Bronchial epithelial cell (primary cell): ENCODE measurements around the gene TBC1D13. TPM values are rescaled to one million over a fixed set of nuclear protein-coding genes. Genes with fewer than 3 reads are reported as not detected.
A peak's percentile ranks its signal among the peaks of the same experiment; 100 is the strongest.

ENCODE experiments used
- DNase-seq: peaks from one replicate; pipeline ENCODE4 v3.0.0-alpha.2; 2010; ENCODE audit warnings: low read depth
- FAIRE-seq: peaks from 2 replicates; lab custom pipeline; 2011; peaks lifted over from hg19 to GRCh38; lab: Jason Lieb, UNC
- H3K27me3 ChIP-seq: 2 replicates; pipeline ENCODE4 v1.5.1; 2011; ENCODE audit warnings: low read length; ENCODE audit not compliant: control insufficient read depth, insufficient read depth
- H3K36me3 ChIP-seq: 2 replicates; pipeline ENCODE4 v1.5.1; 2011; ENCODE audit warnings: low read length; ENCODE audit not compliant: control insufficient read depth, insufficient read depth
- H3K4me3 ChIP-seq: 2 replicates; pipeline ENCODE4 v1.5.1; 2011; ENCODE audit warnings: mild to moderate bottlenecking, low read depth, low read length, control low read depth
- total RNA-seq: library from RNA; depleted of rRNA; stranded (reverse); fragments of >200 nt; gene quantifications from 2 replicates; pipeline ENCODE4 v1.2.1, GENCODE V29; 2014
- TF ChIP-seq, protein P1 (sequence below): IDR thresholded peaks from 2 replicates; pipeline ENCODE4 v1.5.1; 2011; ENCODE audit warnings: mild to moderate bottlenecking, moderate library complexity, low read length, control low read depth, inconsistent platforms; ENCODE audit not compliant: insufficient read depth, severe bottlenecking

TBC1D13 gene
- total RNA-seq, 1 donor from 2014 or later = 12.6 TPM

DNA sequence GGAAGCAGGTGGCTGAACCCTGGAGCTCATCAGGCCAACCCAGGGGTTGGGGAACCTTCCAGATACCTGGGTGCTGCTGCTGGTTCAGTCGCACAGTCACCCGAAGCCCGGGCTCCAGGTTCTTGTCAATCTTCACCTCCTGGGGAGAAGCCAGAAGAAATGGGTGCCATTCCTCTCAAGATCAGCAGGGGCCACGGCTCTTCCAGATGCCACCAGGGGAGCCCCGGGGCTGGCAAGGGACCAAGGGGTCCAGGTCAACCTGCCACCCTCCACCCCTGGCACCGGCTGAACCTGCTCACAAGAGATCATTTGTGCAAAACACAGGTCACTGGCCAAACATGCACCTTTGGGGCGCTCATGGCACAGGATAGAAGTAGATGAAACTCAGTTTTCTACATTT is 37.9 kb downstream of the TBC1D13 start:
- no peak for FAIRE-seq

DNA sequence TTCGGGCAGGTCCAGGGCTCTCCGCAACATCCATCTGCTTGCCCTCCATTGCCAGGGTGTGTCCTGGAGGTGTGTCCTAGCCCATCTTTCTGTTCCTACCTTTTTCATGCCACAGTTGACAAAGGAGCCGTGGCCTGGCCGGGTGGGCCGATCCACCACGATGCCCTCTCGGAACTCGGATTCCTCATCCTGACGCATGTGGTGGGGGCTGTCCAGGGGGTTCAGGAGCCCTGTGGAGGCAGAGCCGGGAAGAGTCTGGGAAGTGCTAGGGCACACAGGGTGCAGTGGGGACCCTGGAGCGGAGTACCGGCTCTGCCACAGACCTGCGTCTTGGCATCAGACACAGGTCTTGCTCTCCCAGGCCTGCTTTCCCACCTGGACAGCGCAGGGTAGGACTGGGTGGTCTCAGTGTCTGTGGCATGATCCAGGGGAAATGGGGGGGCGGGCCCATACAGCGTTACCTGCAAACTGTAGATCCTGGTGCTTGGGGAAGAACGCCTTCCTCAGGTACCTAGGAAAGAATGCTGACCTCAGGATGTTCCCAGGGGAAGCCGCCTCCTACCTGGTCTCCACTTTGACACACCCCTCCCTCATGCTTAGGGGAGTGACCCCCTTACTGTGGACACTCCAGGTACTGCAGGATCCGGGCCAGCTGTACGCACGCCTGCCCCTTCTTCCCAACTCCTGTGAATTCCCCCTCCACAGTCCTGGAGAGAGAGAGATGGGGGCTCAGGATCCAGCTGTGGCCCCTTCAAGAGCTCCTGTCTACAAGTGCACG is 39.1 kb downstream of the TBC1D13 start:
- DNase-seq = no peak
- TF ChIP-seq, protein P1, sequence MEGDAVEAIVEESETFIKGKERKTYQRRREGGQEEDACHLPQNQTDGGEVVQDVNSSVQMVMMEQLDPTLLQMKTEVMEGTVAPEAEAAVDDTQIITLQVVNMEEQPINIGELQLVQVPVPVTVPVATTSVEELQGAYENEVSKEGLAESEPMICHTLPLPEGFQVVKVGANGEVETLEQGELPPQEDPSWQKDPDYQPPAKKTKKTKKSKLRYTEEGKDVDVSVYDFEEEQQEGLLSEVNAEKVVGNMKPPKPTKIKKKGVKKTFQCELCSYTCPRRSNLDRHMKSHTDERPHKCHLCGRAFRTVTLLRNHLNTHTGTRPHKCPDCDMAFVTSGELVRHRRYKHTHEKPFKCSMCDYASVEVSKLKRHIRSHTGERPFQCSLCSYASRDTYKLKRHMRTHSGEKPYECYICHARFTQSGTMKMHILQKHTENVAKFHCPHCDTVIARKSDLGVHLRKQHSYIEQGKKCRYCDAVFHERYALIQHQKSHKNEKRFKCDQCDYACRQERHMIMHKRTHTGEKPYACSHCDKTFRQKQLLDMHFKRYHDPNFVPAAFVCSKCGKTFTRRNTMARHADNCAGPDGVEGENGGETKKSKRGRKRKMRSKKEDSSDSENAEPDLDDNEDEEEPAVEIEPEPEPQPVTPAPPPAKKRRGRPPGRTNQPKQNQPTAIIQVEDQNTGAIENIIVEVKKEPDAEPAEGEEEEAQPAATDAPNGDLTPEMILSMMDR = peak; percentile 10
- H3K36me3 ChIP-seq = peaks cover 44% of the 10 kb centered on the region
- no peak overlapping the region for H3K4me3 ChIP-seq
- FAIRE-seq = no peak
- no peaks in the 10 kb centered on the region for H3K27me3 ChIP-seq

More for the DNA sequence above, 37.9 kb downstream of the TBC1D13 start:
- H3K27me3 ChIP-seq = no peaks in the 10 kb centered on the region
- no peak overlapping the region for H3K4me3 ChIP-seq
- DNase-seq = no peak
- peaks cover 45% of the 10 kb centered on the region for H3K36me3 ChIP-seq
- TF ChIP-seq, protein P1 = no peak

DNA sequence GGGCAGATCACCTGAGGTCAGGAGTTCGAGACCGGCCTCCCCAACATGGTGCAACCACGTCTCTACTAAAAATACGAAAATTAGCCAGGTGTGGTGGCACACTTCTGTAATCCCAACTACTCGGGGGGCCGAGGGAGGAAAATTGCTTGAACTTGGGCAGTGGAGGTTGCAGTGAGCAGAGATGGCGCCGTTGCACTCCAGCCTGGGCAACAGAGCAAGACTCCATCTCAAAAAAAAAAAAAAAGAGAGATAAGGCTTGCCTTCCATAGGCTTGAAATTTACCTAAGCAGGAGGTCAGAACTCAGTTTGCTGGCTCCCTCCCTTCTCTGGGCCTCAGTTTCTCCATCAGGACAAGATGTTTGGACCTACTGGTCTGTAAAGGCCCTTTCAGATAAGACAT is 41.2 kb downstream of the TBC1D13 start:
- Histone ChIP-seq H3K27me3 (no peaks in the 10 kb centered on the region), H3K4me3 (no peak overlapping the region), H3K36me3 (peaks cover 32% of the 10 kb centered on the region)
- TF ChIP-seq, protein P1 = no peak
- DNase-seq (no peak), FAIRE-seq (no peak)

DNA sequence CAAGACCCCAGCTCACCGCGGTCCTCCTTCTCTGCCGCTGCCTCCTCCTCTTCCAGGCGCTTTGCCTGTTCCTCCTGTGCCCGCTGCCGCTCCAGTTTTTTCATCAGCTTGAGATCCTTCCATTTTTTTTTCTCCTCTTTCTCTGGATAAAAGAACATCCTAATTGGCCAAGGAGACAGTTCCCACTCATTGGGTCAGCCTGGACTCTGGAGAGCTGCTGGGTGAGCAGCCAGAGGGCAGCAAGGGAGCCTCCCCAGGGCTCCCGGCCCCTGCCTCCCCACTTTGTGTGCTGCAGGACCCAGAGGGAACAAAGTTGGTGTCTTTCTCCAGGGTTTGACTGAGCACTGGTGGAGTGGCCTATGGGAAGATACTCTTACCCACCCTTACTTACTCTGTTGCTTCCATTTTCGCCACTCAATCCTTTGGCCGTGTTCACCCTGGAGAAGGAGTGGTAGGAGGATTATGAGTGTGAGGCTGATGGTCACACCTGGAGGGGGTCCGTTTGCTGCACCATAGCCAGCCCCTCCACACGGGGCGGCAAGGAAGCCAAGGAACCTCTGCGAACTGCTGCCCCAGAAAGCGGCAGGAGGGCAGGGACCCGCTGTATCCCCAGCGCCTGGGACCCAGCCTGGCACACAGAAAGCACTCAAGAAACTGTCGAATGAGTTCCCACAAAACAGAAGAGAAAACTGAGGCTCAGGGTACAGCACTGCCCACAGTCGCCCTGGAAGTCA is 41.8 kb downstream of the TBC1D13 start:
- H3K36me3 ChIP-seq = peaks cover 30% of the 10 kb centered on the region
- peak overlapping the region; percentile 85 for H3K4me3 ChIP-seq
- TF ChIP-seq, protein P1 = no peak
- FAIRE-seq (no peak), DNase-seq (no peak)
- no peaks in the 10 kb centered on the region for H3K27me3 ChIP-seq

DNA sequence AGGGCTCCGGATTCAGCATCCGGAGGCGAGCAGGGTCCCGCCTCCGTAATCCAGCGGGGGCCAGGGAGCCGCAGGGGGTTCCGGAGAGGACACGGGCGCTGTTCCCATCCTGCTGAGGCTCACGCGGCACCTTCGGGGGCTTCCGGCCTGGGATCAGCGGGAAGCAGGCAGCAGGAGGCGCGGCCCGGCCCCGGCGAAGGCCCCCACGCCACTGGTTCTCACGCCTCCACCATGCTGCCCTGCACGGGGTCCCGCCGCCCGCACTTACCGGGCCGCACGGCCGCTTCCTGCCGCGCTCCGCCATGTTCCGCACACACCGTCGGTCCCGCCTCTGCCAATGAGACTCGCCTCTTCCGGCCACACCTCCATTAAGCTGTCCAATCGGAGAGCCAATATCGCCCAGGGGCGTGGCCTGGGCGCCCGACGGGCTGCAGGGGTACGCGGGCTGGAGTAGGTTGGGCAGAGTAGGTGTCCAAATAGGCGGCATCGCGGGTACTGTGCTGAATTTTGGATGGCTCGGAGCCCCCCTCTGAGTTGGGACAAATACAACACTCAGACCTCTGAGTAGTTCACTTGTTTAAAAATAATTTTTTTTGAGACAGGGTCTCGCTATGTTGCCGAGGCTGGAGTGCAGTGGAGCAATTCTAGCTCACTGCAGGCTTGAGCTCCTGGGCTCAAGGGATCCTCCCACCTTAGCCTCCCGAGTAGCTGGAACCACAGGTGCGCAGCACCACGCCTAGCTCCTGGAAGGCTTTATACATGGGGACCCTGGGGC is 42.6 kb downstream of the TBC1D13 start, which contains the start of gene SPOUT1:
Gene SPOUT1 (minus strand): TSS at position 318 of the 775 bp plus-strand sequence. CDS start 14 bp downstream, at position 304.
- FAIRE-seq (no peak), DNase-seq (peak; percentile 84)
- TF ChIP-seq, protein P1 = no peak
- no peaks in the 10 kb centered on the region for H3K27me3 ChIP-seq
- H3K4me3 ChIP-seq = peak within 1 kb of the TSS; percentile 85
- peaks cover 23% of the 10 kb centered on the region for H3K36me3 ChIP-seq
